Cardiac muscle cell (in vitro differentiated cells and primary cell): ENCODE data around the gene AP1S1. TPM values are rescaled to one million over a fixed set of nuclear protein-coding genes. Genes with fewer than 3 reads are reported as not detected.
"Not testable (repeated sequence)": the region's sequence is repeated elsewhere in the genome, so short reads cannot be mapped to it uniquely, and the experiment has no call there.

Experiments
- DNase-seq, 2 donors: peaks; one replicate each; pipeline versions ENCODE4 v3.0.0 to v3.0.0-alpha.2; 2010 to 2017; ENCODE audit warnings: low read depth in 1 of 2, low spot score in 1 of 2
- H3K27ac ChIP-seq: fragments of 200-600 bp; sonication (generic); 2 replicates; pipeline ENCODE4 v1.5.1; 2016
- H3K27me3 ChIP-seq: fragments of 200-600 bp; sonication (generic); 2 replicates; pipeline ENCODE4 v1.6.0; 2016; ENCODE audit warnings: control low read depth
- H3K36me3 ChIP-seq: fragments of 200-600 bp; sonication (generic); 2 replicates; pipeline ENCODE4 v1.5.1; 2016; ENCODE audit warnings: control low read depth
- H3K4me1 ChIP-seq: fragments of 200-600 bp; sonication (generic); 2 replicates; pipeline ENCODE4 v1.8.1; 2017; ENCODE audit warnings: low read depth, mild to moderate bottlenecking, mixed run types
- H3K4me3 ChIP-seq: fragments of 200-600 bp; sonication (generic); 2 replicates; pipeline ENCODE4 v1.5.1; 2016; ENCODE audit warnings: mild to moderate bottlenecking
- H3K9me3 ChIP-seq: fragments of 200-600 bp; sonication (generic); 2 replicates; pipeline ENCODE4 v1.5.1; 2017; ENCODE audit warnings: low read depth, mild to moderate bottlenecking, control low read depth
- CTCF ChIP-seq: IDR thresholded peaks from 2 replicates; pipeline ENCODE4 v1.5.1; 2012; ENCODE audit warnings: low read depth, mild to moderate bottlenecking, low read length
- polyA plus RNA-seq: library from polyadenylated mRNA; unstranded; fragments of >200 nt; fragmentation: Nextera tagmentation; extraction: Ambion mirVana; gene quantifications from 2 replicates; pipeline ENCODE4 v1.2.1, GENCODE V29; 2016
- total RNA-seq: library from RNA; depleted of rRNA; stranded (reverse); fragments of >200 nt; gene quantifications from 2 replicates; pipeline ENCODE4 v1.2.3, GENCODE V29; 2016

The AP1S1 gene
- total and polyA plus RNA-seq, 2 experiments from 2014 or later: 10.1 to 51.5 TPM

DNA sequence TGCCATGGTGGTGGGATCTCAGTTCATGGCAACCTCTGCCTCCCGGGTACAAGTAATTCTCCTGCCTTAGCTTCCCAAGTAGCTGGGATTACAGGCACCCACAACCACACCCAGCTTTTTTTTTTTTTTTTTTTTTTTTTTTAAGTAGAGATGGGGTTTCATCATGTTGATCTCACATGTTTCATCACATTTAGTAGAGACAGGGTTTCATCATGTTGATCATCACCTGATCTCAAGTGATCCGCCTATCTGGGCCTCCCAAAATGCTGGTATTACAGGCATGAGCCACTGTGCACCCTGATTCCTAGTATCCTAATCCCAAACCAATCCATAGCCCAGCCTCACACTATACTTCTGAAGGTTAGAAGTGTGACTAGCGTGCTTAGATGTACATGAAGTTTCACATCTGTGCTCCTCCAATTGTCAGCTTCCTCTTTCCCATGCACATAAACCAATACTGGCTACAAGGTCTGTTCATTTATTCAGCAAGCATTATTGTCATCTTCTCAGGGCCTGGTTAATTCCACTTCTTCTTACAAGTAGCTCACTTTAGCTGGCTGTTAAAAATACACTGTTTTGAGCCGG lies 32.7 kb downstream of the AP1S1 start:
- no peak for DNase-seq

DNA sequence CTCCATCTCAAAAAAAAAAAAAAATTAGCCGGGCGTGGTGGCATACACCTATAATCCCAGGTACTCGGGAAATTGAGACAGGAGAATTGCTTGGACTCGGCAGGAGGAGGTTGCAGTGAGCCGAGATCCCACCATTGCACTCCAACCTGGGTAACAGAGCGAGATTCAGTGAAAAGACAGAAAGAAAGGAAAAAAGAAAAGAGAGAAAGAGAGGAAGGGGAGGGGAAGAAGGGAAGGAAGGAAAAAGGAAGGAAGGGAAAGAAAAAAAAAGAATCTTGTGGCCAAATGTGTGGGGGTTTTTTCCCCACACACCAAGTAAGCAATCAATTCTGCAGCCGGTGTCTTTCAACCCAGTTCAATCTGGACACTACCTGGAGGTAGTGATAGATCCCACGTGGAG lies 34.8 kb downstream of the AP1S1 start:
- DNase-seq: no peak
- peaks cover 16% of the 10 kb centered on the region for H3K27me3 ChIP-seq
- no peaks in the 10 kb centered on the region for H3K4me1 ChIP-seq
- H3K9me3 ChIP-seq: no peaks in the 10 kb centered on the region
- no peak overlapping the region for H3K4me3 ChIP-seq
- H3K27ac ChIP-seq: no peak overlapping the region
- H3K36me3 ChIP-seq: no peaks in the 10 kb centered on the region
- no peak for TF ChIP-seq CTCF

More for the DNA sequence above, 32.7 kb downstream of the AP1S1 start:
- no peak for TF ChIP-seq CTCF
- H3K27me3 ChIP-seq: peaks cover 13% of the 10 kb centered on the region
- H3K9me3 ChIP-seq: no peaks in the 10 kb centered on the region
- H3K27ac ChIP-seq: no peak overlapping the region
- no peak overlapping the region for H3K4me3 ChIP-seq
- no peaks in the 10 kb centered on the region for H3K4me1 ChIP-seq
- H3K36me3 ChIP-seq: no peaks in the 10 kb centered on the region

DNA sequence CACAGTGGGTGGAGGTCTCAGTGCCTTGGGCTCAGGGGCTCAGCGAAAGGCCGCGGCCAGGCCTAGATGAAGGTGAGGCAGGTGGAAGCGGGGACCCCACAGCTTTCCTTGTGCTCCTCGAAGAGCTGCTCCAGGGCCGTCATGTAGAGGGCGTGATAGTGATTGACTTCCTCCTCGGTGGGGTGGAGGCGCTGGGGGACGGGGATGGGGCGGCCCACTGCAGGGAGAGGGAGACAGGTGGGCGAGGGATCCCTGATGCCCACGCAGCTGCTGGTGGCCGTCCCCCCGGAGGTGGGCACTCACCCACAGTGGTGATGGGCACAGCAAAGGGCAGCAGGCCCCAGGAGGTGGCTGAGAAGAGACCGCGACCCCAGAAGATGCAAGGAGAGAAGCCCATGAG lies 41.6 kb downstream of the AP1S1 start:
- no peak for DNase-seq
- H3K4me3 ChIP-seq: no peak overlapping the region
- no peaks in the 10 kb centered on the region for H3K9me3 ChIP-seq
- H3K27ac ChIP-seq: no peak overlapping the region
- H3K36me3 ChIP-seq: no peaks in the 10 kb centered on the region
- no peaks in the 10 kb centered on the region for H3K4me1 ChIP-seq
- no peak for TF ChIP-seq CTCF
- H3K27me3 ChIP-seq: peaks cover 12% of the 10 kb centered on the region

DNA sequence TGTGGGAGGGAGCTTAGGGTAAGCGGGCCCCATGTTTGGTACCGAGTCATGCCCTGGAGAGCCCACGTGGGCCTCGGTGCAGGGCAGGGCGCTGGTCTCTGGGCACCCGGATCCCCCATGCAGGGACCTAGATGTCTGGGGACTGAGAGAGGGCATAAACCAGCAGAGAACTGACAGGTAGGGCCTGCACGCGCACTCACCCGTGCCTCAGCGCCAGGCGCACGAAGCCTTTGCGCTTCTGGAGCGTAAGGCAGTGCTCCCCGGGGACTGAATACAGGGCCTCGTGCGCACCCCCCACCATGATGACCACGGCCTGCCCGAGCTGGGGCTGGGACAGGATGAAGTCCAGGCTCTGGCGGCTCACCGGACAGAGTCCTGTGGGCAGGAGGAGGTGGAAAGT lies 43.7 kb downstream of the AP1S1 start:
- Histone ChIP-seq H3K9me3 (no peaks in the 10 kb centered on the region), H3K27ac (no peak overlapping the region), H3K36me3 (no peaks in the 10 kb centered on the region), H3K4me1 (no peaks in the 10 kb centered on the region), H3K27me3 (peaks cover 33% of the 10 kb centered on the region), H3K4me3 (no peak overlapping the region)
- no peak for DNase-seq
- TF ChIP-seq CTCF: no peak

DNA sequence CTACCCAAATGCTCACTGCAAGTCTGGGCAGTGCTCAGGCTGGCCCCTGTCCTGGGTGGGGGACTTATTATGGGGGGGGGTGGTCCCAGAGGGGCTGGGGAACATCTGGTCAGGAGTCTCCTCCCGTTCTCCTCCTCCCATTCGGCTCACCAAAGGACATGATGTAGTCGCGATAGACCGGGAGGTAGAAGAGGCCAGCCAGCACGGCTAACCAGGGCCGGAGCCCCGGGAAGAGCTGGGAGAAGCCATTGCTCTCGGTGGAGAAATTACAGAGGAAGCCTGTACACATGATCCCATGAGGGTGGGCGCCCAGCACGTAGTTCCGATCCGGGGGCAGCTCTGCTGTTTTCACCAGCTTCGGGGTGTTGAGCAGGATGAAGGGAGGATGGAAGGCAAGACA lies 44.2 kb downstream of the AP1S1 start:
- no peaks in the 10 kb centered on the region for H3K4me1 ChIP-seq
- TF ChIP-seq CTCF: no peak
- no peak overlapping the region for H3K4me3 ChIP-seq
- no peaks in the 10 kb centered on the region for H3K36me3 ChIP-seq
- peaks cover 38% of the 10 kb centered on the region for H3K27me3 ChIP-seq
- H3K27ac ChIP-seq: no peak overlapping the region
- no peak for DNase-seq
- no peaks in the 10 kb centered on the region for H3K9me3 ChIP-seq

DNA sequence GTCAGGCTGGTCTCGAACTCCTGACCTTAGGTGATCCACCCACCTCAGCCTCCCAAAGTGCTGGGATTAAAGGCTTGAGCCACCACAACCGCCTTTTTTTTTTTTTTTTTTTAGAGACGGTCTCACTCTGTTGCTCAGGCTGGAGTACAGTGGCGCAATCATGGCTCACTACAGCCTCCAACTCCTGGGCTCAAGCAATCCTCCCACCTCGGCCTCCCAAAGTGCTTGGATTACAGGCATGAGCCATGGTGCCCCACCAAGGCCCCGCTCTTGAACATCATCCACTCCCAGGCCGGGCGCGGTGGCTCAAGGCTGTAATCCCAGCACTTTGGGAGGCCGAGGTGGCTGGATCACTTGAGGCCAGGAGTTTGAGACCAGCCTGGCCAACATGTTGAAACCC lies 45.2 kb downstream of the AP1S1 start:
- peaks cover 44% of the 10 kb centered on the region for H3K27me3 ChIP-seq
- DNase-seq, H3K27ac ChIP-seq, H3K36me3 ChIP-seq, H3K4me1 ChIP-seq, H3K9me3 ChIP-seq, H3K4me3 ChIP-seq: not testable (repeated sequence)
